HFF-Myc (cell line): Measurements from ENCODE around the gene CDH6.

Experiments used
- DNase-seq: peaks from one replicate; pipeline ENCODE4 v3.0.0-alpha.2; 2011; ENCODE audit warnings: low read depth; ENCODE audit errors: extremely low read depth
- H3K4me3 ChIP-seq: replicated peaks from 2 replicates; pipeline ENCODE4 v1.5.1; 2011; ENCODE audit warnings: low read depth, mild to moderate bottlenecking, control low read depth, low read length
- TF ChIP-seq, protein P1 (sequence below): IDR thresholded peaks from 2 replicates; pipeline ENCODE4 v1.5.1; 2012; ENCODE audit warnings: mild to moderate bottlenecking, low read depth, low read length, control low read depth; ENCODE audit errors: missing control alignments

CDH6 gene

DNA sequence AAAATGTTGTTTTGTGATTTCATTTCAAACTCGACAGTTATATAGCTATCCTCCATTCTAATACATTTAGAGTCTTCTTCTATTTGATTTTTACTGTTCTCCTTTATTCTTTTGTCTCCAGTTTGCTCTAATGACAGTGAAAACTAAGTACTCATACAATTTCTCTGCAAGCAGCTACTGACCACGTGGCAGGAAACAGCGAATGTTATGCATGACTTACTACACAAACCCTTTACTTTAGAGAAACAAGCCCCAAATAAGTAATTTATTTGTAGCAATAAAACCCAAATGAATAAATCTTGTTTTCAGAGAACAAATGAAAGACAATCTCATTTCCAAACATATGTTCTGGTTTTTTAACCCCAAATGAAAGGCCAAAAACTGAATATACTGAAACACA is 41.9 kb downstream of the CDH6 start:
- no peak overlapping the region for H3K4me3 ChIP-seq
- TF ChIP-seq, protein P1, sequence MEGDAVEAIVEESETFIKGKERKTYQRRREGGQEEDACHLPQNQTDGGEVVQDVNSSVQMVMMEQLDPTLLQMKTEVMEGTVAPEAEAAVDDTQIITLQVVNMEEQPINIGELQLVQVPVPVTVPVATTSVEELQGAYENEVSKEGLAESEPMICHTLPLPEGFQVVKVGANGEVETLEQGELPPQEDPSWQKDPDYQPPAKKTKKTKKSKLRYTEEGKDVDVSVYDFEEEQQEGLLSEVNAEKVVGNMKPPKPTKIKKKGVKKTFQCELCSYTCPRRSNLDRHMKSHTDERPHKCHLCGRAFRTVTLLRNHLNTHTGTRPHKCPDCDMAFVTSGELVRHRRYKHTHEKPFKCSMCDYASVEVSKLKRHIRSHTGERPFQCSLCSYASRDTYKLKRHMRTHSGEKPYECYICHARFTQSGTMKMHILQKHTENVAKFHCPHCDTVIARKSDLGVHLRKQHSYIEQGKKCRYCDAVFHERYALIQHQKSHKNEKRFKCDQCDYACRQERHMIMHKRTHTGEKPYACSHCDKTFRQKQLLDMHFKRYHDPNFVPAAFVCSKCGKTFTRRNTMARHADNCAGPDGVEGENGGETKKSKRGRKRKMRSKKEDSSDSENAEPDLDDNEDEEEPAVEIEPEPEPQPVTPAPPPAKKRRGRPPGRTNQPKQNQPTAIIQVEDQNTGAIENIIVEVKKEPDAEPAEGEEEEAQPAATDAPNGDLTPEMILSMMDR, result no peak
- no peak for DNase-seq

DNA sequence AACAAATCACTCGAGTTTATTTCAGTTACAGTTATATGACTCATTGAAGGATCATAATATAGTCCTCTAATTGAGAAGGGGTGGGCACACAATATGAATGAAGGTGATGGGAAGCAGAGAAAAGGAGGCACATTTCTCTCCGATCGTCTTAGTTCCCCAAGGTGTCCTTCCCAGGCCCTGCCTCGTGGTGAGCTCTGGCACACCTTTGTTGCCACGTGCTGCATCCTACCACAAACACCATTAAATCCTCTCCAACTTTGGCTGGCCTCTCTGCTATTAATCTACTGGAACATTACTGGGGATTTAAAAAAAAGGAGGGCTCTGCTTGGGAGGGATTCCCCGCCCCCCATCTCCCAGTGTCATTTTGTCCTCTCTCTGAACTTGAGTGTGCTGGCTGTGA is 42.9 kb downstream of the CDH6 start:
- TF ChIP-seq, protein P1, result no peak
- H3K4me3 ChIP-seq, result no peak overlapping the region
- no peak for DNase-seq

DNA sequence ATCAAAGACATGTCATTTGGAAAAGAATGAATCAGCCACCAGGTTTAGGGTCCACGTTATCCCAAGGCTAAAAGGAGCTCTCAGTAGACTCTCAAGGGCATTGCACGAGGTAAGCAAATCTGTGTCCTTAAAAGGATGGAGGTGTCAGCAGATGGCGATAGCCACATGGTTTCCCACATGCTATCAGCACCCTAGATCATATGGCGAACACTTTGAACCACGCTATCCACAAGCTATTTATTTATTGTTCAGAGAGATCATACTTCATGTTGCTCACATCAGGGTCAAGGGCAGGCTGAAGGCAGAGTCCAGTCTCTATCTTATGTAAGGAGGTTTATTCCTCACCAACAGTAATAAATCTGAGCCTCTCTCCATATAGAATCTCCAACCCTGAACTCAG is 43.7 kb downstream of the CDH6 start:
- no peak for DNase-seq
- H3K4me3 ChIP-seq, result no peak overlapping the region
- TF ChIP-seq, protein P1, result no peak

DNA sequence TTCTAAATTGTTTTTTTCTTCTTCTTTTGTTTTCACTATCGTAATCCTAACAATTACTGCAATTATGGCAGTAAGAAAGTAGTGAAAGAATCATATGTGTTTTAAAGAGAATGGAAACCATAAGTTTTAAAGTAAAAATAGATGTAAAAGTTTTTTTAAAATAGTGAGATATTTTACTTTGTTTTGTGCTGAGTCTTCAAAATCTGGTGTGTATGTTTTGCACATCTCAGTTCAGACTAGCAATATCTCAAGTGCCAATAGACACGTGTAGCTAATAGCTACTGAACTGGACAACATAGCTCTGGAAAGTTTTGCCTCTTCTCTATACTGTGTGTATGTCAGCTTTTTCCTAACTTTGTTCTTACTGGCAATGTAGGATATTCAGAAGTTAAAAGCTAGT is 45.0 kb downstream of the CDH6 start:
- DNase-seq, result no peak
- H3K4me3 ChIP-seq, result no peak overlapping the region
- TF ChIP-seq, protein P1, result no peak

DNA sequence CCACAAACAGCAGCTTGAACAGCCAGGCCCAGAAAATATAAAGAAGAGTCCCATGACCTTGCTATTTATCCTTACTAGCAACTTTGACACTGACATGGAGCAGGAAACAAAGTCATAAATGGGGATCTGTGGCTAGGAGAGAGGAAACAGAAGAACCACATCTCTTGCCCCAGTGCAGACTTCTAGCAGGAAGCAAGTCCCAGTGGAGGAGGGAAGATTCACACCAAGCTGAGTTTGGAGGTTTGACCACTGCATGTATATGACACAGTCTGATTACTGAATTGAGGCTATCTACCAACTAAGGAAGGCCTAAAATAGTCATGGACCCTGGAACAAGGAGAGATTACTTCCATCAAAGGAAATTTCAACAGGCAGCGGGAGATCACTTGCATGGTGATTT is 51.4 kb downstream of the CDH6 start:
- TF ChIP-seq, protein P1, result no peak
- no peak overlapping the region for H3K4me3 ChIP-seq
- DNase-seq, result no peak

DNA sequence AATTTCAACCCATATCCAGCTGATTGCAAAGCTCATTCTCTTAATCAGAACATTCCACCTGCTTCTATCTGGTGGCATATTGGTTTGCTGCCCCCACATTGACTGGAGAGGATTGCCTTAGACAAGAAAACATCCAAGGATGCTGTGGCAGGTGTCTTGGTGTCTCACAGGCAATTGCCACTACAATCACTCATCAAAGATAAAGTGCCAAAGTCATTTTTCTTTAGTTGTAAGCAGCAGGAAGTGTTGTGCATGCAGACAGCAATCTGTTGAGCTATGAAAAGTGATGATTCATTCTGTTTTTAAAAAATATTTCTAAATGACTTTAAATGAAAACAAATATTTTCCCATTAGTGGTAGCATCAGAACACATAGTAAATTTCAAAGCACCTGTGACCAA is 53.9 kb downstream of the CDH6 start:
- TF ChIP-seq, protein P1, result no peak
- DNase-seq, result no peak
- no peak overlapping the region for H3K4me3 ChIP-seq

DNA sequence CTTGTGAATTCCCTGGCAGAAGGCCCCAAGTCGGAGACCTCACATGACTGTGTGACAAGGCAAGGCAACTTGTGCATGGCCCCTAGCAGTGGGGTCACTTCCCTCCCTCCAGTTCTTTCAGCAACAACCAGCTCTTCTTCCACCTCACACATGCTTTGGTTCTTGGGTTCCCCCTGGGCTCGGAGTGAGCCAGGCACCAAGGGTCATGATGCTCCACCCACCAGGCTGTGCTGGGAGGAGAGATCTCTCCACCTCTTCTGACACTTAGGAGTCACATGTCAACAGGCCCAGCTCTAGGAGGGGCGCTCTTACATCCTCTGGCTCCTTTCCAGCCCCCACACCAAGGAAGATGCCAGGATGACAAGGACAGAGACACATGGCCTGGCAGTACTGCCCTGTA is 56.7 kb downstream of the CDH6 start:
- TF ChIP-seq, protein P1, result no peak
- no peak overlapping the region for H3K4me3 ChIP-seq
- no peak for DNase-seq
